Activated CD4-positive, alpha-beta T cell treated with anti-CD3 and anti-CD28 coated beads for 48 hours (primary cell): ENCODE measurements around the gene MBNL3.
A peak's percentile ranks its signal among the peaks of the same experiment; 100 is the strongest.

Experiments used
- DNase-seq: peaks from one replicate; pipeline ENCODE4 v3.0.0-alpha.2; 2020

Gene MBNL3, protein sequence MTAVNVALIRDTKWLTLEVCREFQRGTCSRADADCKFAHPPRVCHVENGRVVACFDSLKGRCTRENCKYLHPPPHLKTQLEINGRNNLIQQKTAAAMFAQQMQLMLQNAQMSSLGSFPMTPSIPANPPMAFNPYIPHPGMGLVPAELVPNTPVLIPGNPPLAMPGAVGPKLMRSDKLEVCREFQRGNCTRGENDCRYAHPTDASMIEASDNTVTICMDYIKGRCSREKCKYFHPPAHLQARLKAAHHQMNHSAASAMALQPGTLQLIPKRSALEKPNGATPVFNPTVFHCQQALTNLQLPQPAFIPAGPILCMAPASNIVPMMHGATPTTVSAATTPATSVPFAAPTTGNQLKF

DNA sequence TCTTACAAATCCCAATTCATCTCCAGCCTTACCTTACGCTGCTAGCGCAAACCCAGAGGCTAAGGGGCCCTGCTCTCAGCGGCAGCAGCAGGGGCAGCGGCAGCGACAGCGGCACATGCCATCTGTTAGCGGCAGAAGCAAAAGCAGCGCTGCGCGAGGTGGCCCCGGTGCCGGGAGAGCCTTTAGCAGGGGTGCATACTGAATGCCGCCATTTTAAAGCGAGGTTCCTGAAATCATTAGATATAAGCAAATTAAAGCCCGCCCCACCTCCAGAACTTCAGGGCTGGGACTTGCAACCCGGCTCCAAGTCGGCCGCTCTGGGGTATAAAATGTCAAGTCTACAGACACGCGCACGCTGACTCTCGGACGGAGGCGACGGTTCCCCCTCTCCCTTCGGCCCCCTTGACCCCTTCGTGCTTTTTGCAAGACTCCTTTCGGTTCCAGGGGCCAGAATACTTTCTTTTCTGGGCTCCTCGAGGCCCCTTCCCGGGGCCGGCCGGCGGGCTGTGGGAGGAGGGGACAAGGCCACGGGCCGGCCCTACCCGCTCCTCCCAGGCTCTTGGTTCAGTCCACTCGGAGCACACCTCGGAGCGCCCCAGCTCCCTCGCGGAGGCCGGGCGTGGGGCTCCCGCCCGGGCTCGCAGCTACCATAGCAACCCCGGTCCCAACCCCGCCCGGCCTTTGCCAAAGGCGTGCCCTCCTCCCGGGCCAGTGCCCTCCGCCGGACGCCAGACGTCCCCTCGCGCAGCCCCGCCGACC, at the start of gene MBNL3:
Gene MBNL3, minus strand, starts transcription at position 220 of the 759 bp plus-strand sequence. CDS start 49,427 bp downstream, outside the sequence.
- peak; percentile 69 for DNase-seq

DNA sequence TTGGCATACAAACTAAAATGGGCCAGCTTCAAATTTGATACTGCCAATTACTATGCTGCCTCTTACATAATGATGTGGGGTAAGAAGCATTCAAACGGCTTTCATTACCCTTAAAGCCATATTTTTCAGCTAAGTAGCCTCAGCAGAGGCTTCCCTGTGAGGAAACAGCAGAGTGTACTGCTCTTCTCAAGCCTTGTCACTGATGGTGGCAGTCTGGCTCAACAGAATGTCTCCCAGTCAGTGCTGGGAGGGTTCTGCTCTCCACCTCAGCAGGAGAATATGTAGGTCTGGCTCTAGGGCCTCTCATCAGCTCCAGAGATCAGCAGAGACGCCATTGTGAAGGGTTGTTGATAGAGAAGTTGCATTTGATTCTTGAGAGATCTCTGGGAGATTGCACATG, 44.6 kb upstream of the MBNL3 start:
- DNase-seq, result no peak

DNA sequence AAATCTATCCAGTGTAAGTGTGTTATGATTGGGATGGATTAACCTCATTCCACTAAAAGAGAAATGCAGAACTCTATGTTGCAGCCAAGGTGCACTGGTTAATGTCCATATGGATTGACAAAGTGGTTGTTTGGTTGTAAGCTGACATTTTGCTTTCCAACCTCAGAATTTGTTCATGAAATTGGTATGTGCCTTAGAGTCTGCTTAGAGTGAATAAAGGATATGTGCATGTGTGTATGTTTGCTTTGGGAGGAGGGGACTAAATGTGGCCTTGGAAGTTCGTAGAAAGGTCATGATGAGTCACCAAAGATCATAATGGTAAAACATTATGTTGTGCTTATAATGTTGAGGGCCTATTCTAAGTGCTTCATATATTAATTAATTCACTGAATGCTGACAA, 44.1 kb upstream of the MBNL3 start:
- no peak for DNase-seq

DNA sequence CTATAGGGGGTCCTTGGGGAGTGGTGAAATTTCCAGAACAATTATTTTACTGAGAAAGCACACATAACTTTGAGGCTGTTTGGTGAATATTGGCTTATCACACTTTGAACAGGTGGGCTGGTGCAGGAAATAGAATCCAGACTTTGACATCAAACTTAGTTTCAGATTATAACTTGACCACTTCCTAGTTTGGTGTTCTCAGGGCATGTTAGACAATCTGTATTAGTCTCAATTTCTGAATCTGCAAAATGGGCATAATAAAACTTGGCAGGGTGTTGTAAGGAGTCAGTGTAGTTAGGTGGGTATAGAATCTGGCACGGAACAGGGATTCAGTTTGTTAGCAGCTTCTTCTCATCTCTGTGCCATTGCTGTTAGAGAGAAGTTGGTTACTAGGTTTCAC, 43.3 kb upstream of the MBNL3 start:
- DNase-seq, result no peak

DNA sequence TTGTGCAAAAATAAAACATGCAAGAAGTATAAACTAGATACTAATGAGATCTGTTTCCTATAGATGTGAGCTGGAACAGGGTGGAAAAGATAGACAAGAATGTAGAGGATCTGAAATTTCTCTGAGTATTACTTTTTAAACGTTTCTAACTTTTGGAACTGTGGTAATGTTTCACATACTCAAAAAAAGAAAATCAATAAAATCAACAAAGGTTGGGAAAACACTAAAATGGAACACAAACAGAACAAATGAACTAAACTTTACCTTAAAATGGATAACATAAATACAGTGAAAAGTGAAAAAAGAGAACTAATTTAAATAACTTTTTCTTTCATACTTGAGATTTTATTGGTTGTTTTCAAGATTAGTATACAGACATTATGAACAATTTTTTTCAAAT, 32.0 kb upstream of the MBNL3 start:
- DNase-seq, result no peak

DNA sequence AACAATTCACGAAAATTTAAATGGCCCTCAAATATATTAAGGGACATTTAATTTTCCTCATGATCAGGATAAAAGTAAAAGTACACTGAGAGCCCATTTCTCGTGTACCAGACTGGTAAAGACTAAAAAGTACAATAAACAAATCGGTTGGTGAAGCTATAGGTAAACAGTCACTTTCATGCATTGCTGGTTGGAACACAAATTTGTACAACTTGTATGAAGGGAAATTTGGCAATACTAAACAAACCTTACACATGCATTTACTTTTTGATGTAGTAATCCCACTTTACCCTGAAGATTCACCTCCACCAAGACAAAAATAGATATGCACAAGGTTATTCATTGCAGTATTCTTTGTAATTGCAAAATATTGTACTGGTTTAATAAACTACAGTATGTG, 31.4 kb upstream of the MBNL3 start:
- DNase-seq, result no peak

DNA sequence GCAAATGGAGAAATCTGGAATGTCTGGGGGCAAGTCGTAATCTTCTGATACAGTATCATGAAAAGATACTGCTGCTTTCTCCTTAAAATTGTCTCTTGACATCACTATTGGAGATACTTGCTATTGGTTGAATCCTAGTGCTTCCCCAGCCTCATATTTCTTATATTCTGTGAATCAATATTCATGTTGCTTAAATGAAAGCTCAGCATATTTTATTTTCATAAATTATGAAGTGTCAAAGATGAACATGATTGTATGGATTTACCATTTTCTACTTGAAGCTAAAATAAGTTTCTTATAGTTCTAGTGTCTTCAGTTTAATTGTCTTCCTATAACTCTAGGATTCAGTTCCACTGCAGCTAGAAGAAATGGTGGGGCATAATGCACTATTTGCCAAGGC, 29.6 kb upstream of the MBNL3 start:
- DNase-seq, result no peak

DNA sequence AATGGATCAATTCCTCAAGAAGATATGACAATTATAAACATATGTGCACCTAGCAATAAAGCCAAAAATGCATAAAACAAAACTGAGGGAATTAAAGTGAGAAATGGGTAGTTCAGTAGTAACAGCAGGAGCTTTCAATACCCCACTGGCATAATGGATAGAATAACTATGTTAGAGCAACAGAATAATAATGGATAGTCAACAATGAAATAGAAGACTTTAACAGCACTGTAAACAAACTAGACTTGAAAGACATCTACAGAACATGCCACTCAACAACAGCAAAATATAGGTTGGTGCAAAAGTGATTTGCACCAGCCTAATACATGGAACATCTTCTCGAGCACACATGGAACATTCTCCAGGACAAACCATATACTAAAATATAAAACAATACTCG, 20.0 kb upstream of the MBNL3 start:
- DNase-seq, result no peak

DNA sequence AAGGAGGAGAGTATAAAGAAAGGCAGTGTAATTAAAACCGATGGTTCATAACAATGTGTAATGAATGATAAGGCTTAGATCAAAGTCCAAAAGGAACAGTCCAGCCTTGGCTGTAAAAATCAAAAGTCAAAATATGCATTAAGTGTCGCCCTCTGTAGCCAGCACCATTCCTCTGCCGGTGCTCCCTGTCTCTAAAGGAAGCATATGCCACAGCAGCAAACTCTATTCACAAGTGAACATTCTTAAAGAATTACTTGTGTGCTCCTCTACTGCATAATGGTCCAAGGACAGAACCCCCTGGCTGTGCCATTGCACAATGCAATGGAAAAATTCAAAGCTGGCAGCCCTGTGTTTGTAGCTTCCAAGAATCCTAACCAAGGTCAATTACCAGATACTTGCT, 16.3 kb upstream of the MBNL3 start:
- no peak for DNase-seq

DNA sequence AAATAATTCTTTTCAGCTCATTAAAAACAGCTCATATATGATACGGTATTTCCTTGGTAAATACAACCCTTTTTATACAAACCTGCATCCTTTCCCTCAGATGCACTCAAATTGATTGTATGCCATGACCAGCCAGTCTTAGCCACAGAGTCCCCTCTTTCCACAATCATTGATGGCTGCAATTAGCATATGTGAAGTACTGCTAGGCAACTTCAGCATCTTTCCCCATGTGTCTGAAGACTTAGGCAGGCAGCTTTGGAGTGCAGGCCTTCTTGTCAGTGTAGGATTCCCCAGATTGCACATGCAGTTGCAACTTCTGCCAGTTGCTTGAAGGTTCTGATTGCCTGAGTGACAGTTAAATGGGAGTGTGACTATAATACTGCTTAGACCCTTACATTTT, 15.6 kb upstream of the MBNL3 start:
- no peak for DNase-seq

DNA sequence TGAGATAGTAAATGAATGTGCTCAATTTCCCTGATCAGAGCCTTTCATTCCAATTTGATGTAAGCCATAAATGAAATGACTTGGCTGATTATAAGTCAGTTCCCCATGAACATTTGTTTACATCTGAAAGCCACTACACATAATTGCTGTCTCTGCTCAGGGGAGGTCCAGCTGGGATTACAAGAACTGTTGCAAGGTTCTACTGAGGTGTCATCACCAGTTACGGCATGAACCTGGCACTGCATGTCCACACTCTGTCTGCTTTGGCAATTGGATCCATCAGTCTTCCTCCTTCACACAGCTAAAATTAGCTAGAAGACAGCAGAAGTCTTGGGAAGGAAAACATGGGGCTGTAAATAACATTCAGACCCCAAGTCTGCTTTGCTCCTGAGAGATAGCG, 12.8 kb upstream of the MBNL3 start:
- no peak for DNase-seq

DNA sequence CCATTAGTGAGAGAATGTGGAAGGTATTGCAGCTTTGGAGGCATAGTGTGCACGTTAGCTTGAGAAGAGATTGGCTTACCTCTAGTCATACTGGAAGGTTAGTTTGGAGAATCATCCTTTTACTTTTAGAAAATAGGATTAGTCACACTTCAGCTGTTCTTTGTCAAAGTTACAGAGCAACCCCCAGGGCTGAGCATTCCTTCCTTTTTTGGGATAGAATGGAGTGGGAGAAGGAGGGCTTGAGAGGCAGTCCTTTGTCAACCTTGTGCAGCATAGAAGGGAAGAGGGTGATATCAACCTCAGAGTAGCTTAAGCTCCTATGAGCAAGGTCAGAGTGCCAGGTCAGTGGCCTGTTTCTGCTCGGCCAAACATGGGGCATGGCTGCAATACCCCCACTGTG, 8.6 kb upstream of the MBNL3 start:
- no peak for DNase-seq

DNA sequence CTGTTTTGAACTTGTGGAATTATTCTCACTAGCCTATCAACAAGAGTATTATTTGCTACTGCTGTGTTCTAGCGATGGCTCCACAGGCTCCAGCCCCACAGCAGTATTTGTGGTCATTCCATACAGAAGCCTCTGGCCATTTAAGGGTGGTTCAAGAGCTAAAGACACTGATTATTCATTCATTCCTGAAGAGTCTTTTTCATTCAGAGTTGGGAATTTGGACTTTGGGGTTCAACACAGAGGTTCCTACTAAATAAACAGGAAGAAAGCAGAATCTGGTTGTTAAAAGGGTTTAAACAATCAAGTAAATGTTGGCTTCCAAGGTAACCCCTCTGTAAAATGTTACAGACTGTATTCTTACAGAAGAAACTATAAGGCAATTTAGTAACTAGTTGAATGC, 4.3 kb upstream of the MBNL3 start:
- no peak for DNase-seq

DNA sequence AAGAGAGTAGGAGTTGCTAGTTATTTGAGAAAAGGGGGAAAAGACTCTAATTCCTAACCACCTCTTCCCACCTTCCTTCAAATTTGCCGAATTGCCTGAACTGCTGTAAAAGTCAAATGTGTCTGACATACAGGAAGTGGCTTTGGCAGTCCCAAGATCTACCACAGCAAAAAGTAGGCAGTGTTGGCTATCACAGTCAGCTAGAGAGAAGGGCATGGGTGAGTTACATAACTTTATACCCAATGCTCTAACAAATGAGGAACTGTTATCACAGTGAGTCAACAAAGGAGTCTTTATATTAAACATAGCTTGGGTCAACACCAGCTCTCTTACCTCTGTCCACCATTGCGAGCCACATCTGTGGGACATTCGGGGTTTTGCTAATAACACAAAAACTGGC, 2.4 kb upstream of the MBNL3 start:
- peak; percentile 4 for DNase-seq

DNA sequence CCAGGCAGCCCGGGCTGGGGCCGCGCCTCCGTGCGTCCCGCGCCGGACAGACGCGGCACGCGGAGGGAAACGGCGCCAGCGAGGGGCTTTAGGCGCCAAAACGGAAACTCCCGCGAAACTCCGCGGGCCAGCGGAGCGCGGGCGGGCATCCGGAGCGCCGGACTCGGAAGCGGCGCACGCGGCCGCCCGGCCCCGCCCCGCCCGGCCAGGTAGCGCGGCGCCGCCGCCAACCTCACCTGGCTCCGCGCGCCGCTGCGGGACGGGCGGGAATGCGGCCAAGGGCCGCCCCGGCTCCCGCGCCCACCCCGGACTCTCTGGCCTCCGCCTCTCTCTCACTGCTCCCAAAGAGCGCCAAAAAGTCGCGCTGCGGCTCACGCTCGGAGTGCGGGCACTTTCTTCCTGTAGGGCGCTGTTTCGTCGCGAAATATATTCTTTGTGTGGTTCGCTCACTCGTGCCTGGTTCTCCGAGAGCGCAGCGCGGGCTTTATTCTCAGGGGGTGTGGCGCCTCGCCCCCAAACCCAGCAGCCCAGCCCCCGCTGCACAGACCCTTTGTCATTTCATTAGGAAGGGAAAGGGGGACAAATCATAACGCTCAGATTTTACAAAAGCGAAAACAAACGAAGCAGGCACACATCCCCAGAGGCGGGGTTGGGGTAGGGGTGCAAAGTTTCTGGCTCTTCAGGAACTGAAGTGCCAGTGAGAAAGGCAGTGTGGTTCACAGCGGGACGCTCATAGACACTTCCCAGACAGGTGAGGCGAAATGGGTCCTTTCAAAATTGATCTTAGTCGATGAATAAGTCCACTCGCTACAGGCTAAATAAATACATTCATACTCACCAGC, 961 bp upstream of the MBNL3 start:
- peak; percentile 51 for DNase-seq

DNA sequence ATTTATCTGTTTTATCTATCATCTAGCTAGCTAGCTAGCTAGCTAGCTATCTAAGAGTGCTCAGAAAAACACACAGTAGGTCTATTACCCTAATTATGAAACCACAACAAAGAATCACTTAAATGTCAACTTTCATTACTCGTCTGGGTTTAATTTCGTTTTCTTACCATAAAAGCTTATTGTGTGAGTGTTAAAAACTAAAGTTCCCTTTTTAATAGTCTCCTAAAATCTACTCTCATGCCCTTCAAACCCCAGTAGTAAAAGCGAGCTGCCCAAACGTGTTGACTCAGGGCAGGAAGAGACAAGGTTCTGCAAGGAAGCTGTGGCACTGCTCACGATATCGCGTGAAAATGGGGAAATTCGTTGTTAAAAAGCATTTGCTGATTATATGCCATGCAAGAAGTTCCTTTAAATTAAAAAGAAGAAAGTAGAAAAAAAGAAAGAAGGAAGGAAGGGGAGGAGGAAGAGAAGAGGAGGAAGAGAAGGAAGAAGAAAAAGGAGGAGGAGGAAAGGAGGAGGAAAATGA, 595 bp downstream of the MBNL3 start:
- peak; percentile 28 for DNase-seq

DNA sequence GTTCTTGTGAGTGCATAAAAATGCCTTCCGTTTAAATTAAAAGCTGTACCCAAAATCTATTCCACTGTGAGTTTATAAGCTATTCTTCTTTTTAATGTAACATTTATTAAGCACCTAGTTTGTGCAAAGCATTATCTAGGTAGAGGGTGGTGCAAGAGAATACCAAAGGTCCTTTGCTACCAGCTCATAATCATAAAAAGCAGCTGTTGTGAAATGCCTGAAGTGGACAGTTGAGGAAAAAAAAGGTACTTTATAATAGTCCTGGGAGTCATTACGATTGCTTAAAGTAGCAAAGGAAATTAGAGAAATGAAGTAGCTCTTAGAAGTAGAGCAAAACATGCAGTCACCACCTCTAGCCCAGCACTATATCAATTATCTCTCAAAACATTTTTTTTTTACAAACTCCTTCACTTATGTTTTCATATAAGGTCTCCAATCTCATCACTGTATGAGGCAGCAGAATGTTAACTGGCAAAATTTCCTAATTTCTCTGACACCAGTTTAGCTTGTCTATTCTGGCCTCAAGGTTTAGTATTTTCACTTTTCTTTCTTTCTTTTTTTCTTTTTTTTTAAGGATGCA, 2.1 kb downstream of the MBNL3 start:
- DNase-seq, result no peak

DNA sequence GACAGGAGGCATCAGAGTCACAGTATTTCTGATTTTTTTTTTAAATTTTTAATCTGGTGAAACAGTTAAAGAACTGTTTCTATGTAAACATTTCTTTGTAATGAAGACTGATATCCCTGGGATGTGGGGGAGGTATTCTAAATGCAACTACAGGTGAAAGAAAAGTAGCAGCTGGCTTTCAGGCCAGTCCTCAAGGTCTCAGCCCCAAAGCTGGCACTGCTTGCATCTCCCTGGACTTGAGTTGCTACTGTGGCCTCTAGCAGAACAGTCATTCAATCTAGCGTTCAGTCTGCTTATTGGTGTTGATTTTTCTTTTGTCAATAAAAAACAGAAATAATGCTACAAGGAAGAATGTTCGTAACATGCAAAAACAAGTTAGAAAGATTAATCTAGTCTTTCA, 4.9 kb downstream of the MBNL3 start:
- DNase-seq, result no peak

DNA sequence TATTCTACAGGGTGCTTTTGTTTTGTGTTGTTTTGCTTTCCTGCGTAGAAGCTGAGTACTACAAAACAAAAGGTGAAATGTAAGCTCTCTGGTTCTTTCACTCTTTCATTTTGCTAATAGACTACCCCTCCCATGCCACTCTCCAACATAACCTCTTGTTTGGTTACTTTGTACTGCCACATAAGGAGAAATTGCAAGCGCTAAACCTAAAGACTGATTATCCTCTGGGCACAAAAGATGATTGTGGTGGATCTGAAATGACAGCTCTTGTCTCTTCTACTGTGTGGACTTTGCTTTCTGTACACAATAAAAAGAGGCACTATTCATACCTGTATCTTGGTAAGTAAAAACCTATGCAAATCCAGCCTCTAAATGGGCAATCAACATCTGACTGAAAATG, 5.3 kb downstream of the MBNL3 start:
- DNase-seq, result no peak

DNA sequence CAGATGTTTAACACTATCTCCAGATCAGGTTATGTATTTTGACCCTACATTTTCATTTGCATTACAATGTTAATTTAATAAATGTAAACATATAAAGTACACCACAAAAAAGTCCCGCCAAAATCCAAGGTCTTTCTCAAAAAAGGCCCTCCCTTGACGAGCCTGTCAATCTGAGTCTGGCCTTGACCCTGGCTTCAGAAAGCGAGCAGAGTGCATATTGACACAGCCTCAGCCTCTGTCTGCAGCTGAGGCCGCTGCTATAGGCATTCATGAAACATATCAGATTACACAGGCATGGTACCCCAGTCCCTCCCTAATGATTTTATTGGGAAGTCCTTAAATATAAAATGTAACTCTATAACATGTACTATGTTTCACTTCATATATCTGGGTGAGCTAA, 6.2 kb downstream of the MBNL3 start:
- DNase-seq, result no peak

DNA sequence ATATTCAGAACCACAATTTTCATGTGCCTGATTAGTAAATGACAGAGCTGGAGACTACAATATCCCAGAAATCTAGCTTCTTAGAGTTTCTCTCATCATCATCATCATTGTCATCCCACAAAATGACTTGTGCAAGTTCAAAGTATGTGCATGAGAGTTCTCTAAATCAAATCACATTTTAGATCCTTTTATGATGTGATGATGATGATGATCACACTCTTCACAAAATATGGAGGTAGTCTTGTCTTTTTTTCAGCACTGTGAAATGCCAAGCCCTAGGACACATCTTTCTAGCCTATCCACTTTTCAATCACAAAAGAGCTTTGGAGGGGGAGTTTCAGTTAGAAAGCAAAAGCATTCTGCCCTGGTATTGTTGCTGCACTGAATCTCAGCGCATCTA, 7.4 kb downstream of the MBNL3 start:
- DNase-seq, result no peak

DNA sequence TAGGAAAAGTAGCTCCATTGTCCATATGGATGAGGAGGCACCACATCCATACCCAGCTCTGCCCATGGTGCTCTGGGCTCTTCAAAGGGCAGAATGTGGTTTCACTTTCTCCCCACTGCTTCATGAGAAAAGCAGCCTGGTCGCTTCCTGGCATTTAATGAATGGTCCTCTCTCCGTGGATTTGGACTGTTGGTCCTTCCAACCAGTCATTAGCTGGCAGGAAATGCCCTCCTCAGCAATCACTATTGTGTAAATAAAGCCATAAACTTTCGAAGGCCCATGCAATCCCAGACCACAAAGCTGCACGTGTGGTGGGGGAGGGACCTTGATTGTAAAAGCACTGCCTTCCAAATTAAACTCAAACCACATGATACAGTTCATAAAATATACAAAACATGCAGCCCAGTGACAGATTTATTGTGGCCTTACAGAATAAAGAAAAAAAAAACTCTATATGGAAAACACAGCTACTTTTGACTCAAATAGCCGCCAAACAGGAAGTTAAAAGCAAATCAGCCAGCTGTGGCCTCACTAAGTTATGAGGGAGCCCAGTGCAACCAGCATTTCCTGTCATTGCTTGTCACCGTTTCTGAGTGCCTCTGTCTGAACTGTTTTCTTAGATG, 8.1 kb downstream of the MBNL3 start:
- peak; percentile 38 for DNase-seq
